ENCODE data around the gene IGHMBP2.
A peak's percentile ranks its signal among the peaks of the same experiment; 100 is the strongest.

IGHMBP2 gene

DNA sequence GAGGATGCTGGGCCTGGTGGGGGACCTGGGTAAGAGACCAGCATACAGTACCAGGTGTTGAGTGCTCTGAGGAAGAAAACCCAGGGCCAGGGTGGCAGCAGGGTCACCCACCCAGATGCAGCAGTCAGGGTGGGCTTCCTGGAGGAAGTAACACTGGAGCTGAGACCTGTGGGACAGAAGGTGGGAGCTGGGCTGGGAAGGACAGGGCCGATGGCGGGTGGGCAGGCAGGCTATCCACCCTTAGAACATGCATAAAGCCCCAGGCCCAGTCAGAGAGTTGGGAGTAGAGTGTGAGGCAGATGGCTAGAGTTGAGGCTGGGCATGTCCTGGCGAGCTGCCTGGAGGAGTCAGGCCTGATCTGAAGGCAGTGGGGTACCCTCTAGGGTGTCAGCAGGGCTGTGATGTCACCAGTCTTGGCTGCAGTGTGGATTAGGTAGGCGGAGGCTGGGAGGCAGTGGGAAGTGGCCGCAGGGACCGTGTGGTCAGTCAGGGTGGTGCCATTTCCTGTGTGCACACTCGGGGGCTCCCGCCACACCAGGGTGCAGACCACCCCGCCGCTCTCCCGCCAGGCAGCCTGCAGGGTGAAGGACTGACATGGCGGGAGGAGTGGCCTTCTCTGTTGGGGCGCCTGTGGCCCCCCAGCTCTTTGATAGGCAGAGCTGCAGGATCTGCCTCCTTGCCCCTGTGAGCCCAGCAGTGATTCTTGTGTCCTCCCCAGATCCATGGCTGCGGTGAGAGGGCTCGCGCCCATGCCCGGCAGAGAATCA, 35.3 kb downstream of the IGHMBP2 start:
- DNase-seq (ENCODE audit: low spot score): no peak
- no peak overlapping the region for H3K27ac ChIP-seq
- TF ChIP-seq, protein P1, sequence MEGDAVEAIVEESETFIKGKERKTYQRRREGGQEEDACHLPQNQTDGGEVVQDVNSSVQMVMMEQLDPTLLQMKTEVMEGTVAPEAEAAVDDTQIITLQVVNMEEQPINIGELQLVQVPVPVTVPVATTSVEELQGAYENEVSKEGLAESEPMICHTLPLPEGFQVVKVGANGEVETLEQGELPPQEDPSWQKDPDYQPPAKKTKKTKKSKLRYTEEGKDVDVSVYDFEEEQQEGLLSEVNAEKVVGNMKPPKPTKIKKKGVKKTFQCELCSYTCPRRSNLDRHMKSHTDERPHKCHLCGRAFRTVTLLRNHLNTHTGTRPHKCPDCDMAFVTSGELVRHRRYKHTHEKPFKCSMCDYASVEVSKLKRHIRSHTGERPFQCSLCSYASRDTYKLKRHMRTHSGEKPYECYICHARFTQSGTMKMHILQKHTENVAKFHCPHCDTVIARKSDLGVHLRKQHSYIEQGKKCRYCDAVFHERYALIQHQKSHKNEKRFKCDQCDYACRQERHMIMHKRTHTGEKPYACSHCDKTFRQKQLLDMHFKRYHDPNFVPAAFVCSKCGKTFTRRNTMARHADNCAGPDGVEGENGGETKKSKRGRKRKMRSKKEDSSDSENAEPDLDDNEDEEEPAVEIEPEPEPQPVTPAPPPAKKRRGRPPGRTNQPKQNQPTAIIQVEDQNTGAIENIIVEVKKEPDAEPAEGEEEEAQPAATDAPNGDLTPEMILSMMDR (conservative IDR thresholded peaks at IDR 0.05; ENCODE audit: low read depth): no peak
- CTCF ChIA-PET: interaction anchor here (0.6 kb wide), 1 partner anchor 100 kb away, joined by 6 read pairs; no protein-coding TSS in a partner anchor
- POLR2A ChIA-PET (ENCODE audit: low non-redundant PET): interaction anchor here (0.6 kb wide), 2 partner anchors 74 to 544 kb away, joined by 3 to 4 read pairs; no protein-coding TSS in a partner anchor

- no peak for DNase-seq (ENCODE audit: low spot score)
- TF ChIP-seq, protein P1 (conservative IDR thresholded peaks at IDR 0.05; ENCODE audit: low read depth): no peak
- CTCF ChIA-PET: interaction anchor here (0.6 kb wide), 1 partner anchor 197 kb away, joined by 4 read pairs; no protein-coding TSS in a partner anchor
- no peak overlapping the region for H3K27ac ChIP-seq
- POLR2A ChIA-PET (ENCODE audit: low non-redundant PET): interaction anchor here (0.6 kb wide), 2 partner anchors 73 to 544 kb away, joined by 3 to 4 read pairs; no protein-coding TSS in a partner anchor
These were observed 36.2 kb downstream of the IGHMBP2 start for GRCh38 chr11:68939583-68940555.

DNA sequence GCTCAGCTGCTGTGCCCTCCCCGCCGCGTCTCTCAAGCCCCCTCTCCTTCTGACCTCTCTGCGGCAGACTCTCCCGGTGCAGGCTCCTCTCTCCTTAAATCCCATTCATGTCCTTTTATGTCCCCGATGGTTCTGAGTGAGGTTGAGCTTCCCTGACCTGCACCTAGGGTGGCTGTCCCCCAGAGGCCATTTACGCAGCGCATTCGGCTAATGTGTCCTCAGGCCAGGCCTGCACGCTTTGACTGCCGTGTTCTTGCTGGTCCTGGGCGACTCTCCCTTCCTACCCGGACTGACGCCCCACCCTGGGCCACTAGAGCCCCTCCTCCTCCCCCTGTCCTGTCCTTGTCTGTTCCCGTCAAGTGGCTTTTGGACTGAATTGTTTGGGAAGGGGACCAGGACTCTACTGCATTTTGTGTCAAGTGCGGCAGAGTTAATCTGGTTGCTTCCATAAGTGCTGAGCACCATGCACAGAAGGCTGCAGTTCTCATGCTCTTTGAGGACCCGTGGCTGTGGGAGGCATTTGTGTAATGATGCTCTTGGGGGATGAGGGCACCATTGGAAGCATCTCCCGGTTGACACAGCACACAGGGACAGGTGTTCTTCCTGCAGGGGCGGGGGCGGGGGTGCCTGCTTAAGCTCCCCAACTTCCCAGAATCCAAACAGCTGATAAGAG, 37.1 kb downstream of the IGHMBP2 start:
- TF ChIP-seq, protein P1 (conservative IDR thresholded peaks at IDR 0.05; ENCODE audit: low read depth): no peak
- no peak overlapping the region for H3K27ac ChIP-seq
- DNase-seq (ENCODE audit: low spot score): no peak
- ChIA-PET CTCF (no interaction called here), POLR2A (ENCODE audit: low non-redundant PET) (no interaction called here)

- TF ChIP-seq, protein P1 (conservative IDR thresholded peaks at IDR 0.05; ENCODE audit: low read depth): no peak
- POLR2A ChIA-PET (ENCODE audit: low non-redundant PET): no interaction called here
- CTCF ChIA-PET: interaction anchor here (0.6 kb wide), 1 partner anchor 10 kb away, joined by 3 read pairs; no protein-coding TSS in a partner anchor
These were observed 37.8 kb downstream of the IGHMBP2 start for GRCh38 chr11:68941324-68942094.

GRCh38 chr11:68942095-68942620, 38.5 kb downstream of the IGHMBP2 start:
- CTCF ChIA-PET: interaction anchor here (0.6 kb wide), 1 partner anchor 10 kb away, joined by 3 read pairs; no protein-coding TSS in a partner anchor
- POLR2A ChIA-PET (ENCODE audit: low non-redundant PET): no interaction called here
- peak overlapping the region; percentile 23 for H3K27ac ChIP-seq
- DNase-seq (ENCODE audit: low spot score): no peak
- TF ChIP-seq, protein P1 (conservative IDR thresholded peaks at IDR 0.05; ENCODE audit: low read depth): no peak

More at GRCh38 chr11:68941324-68942094, 37.8 kb downstream of the IGHMBP2 start:
- peak overlapping the region; percentile 23 for H3K27ac ChIP-seq
- no peak for DNase-seq (ENCODE audit: low spot score)
